GM13976 (cell line): ENCODE data around the gene WDR86.

Experiments
- DNase-seq: peaks from one replicate; pipeline ENCODE4 v3.0.0; 2012; ENCODE audit warnings: low spot score
- CTCF ChIP-seq: IDR thresholded peaks from 2 replicates; pipeline ENCODE4 v1.5.1; 2012; ENCODE audit warnings: borderline replicate concordance, mild to moderate bottlenecking; ENCODE audit not compliant: insufficient read depth; ENCODE audit errors: extremely low read depth, missing control alignments, control extremely low read depth
- in situ Hi-C: fragments of 300-500 bp; cut with MboI; formaldehyde crosslinking; loops from one replicate; pipeline ENCODE4 v1.12.0; 2022; ENCODE audit warnings: low sequenced_read_pairs, mixed read lengths, inconsistent platforms; ENCODE audit not compliant: unreplicated experiment

The WDR86 gene

GRCh38 chr7:151341357-151342101, 68.3 kb downstream of the WDR86 start, which contains the start of gene NUB1:
NUB1 (plus strand) TSS chr7:151341812; CDS start chr7:151345350, 3,538 bp downstream.
- no peak for TF ChIP-seq CTCF
- DNase-seq, result peak; percentile 91
- in situ Hi-C loops, result no loop called here

GRCh38 chr7:151340794-151341356, 69.0 kb downstream of the WDR86 start:
- in situ Hi-C loops, result no loop called here
- DNase-seq, result no peak
- no peak for TF ChIP-seq CTCF

- DNase-seq, result peak; percentile 68
- TF ChIP-seq CTCF, result no peak
- in situ Hi-C loops, result no loop called here
Observed at GRCh38 chr7:151339651-151340382, 70.0 kb downstream of the WDR86 start.

GRCh38 chr7:151338809-151339208, 71.0 kb downstream of the WDR86 start:
- DNase-seq, result no peak
- no peak for TF ChIP-seq CTCF
- in situ Hi-C loops, result no loop called here

GRCh38 chr7:151337346-151337745, 72.5 kb downstream of the WDR86 start:
- DNase-seq, result no peak
- no peak for TF ChIP-seq CTCF
- in situ Hi-C loops, result no loop called here

- DNase-seq, result no peak
- TF ChIP-seq CTCF, result no peak
- in situ Hi-C loops, result no loop called here
Observed at GRCh38 chr7:151336027-151336708, 73.7 kb downstream of the WDR86 start.
